WTC11 (cell line): ENCODE results near the gene ROR2. TPM values are rescaled to one million over a fixed set of nuclear protein-coding genes. Genes with fewer than 3 reads are reported as not detected.

ENCODE experiments used
- ATAC-seq: fragments of 200-7000 bp; cut with Tn5 transposase; 2 replicates; pipeline ENCODE4 v1.10.0; 2021; ENCODE audit warnings: mild to moderate bottlenecking, moderate library complexity
- CTCF ChIA-PET: fragments of 300-600 bp; sonication (Branson Sonifier 250); formaldehyde crosslinking; loops from one replicate; lab custom pipeline; 2021; ENCODE audit warnings: antibody characterized with exemption; lab: Charles Lee
- POLR2A ChIA-PET: fragments of 350-600 bp; sonication (Branson Sonifier 250); formaldehyde crosslinking; loops from one replicate; lab custom pipeline; 2021; ENCODE audit warnings: antibody characterized with exemption; lab: Charles Lee
- DNase-seq: peaks from one replicate; pipeline ENCODE4 v3.0.0; 2021; ENCODE audit warnings: low spot score
- H3K27ac Mint-ChIP-seq: 2 replicates; pipeline ENCODE4 v1.8.0; 2021; ENCODE audit warnings: mixed read lengths
- H3K27me3 Mint-ChIP-seq: 2 replicates; pipeline ENCODE4 v1.8.0; 2021; ENCODE audit warnings: low read depth, mild to moderate bottlenecking, moderate library complexity, mixed read lengths
- H3K36me3 Mint-ChIP-seq: 2 replicates; pipeline ENCODE4 v1.8.0; 2021; ENCODE audit warnings: mixed read lengths
- H3K4me1 Mint-ChIP-seq: 2 replicates; pipeline ENCODE4 v1.8.0; 2022; ENCODE audit warnings: mixed read lengths
- H3K4me3 Mint-ChIP-seq: 2 replicates; pipeline ENCODE4 v1.8.0; 2021; ENCODE audit warnings: mild to moderate bottlenecking, moderate library complexity, mixed read lengths
- H3K9me3 Mint-ChIP-seq: 2 replicates; pipeline ENCODE4 v1.8.0; 2021; ENCODE audit warnings: mixed read lengths
- CBFB ChIP-seq: sonication (generic); formaldehyde crosslinking; IDR thresholded peaks from 2 replicates; pipeline ENCODE4 v1.8.1; 2022; ENCODE audit warnings: mild to moderate bottlenecking, low read depth, missing genetic modification reagents
- EMX1 ChIP-seq: fragments of 250-450 bp; sonication (Bioruptor Pico); IDR thresholded peaks from 2 replicates; pipeline ENCODE4 v1.8.0; 2021; ENCODE audit warnings: mild to moderate bottlenecking
- ESRRA ChIP-seq: sonication (generic); formaldehyde crosslinking; IDR thresholded peaks from 2 replicates; pipeline ENCODE4 v1.8.1; 2022; ENCODE audit warnings: mild to moderate bottlenecking, missing genetic modification reagents, borderline replicate concordance
- FOXJ3 ChIP-seq: sonication (generic); formaldehyde crosslinking; IDR thresholded peaks from 2 replicates; pipeline ENCODE4 v1.9.0; 2021; ENCODE audit warnings: missing genetic modification reagents, mild to moderate bottlenecking, borderline replicate concordance
- FOXK1 ChIP-seq: sonication (generic); formaldehyde crosslinking; IDR thresholded peaks from 2 replicates; pipeline ENCODE4 v1.8.0; 2022; ENCODE audit warnings: mild to moderate bottlenecking, moderate library complexity, missing genetic modification reagents
- GRHL2 ChIP-seq: fragments of 250-450 bp; sonication (Bioruptor Pico); IDR thresholded peaks from 2 replicates; pipeline ENCODE4 v1.8.0; 2022; ENCODE audit warnings: mild to moderate bottlenecking, moderate library complexity; ENCODE audit not compliant: insufficient replicate concordance, severe bottlenecking
- JAZF1 ChIP-seq: fragments of 250-450 bp; sonication (Bioruptor Pico); IDR thresholded peaks from 2 replicates; pipeline ENCODE4 v1.9.0; 2021; ENCODE audit warnings: moderate library complexity, mild to moderate bottlenecking, inconsistent platforms
- MYBL2 ChIP-seq: sonication (generic); formaldehyde crosslinking; IDR thresholded peaks from 2 replicates; pipeline ENCODE4 v1.8.1; 2023; ENCODE audit warnings: mild to moderate bottlenecking, moderate library complexity, missing genetic modification reagents
- NFE2L1 ChIP-seq: sonication (generic); formaldehyde crosslinking; IDR thresholded peaks from 2 replicates; pipeline ENCODE4 v1.8.1; 2023; ENCODE audit warnings: missing genetic modification reagents
- TCF7 ChIP-seq: sonication (generic); formaldehyde crosslinking; IDR thresholded peaks from 2 replicates; pipeline ENCODE4 v1.8.0; 2022; ENCODE audit warnings: mild to moderate bottlenecking, low read depth, missing genetic modification reagents, moderate library complexity
- ZBTB21 ChIP-seq: sonication (generic); formaldehyde crosslinking; IDR thresholded peaks from 2 replicates; pipeline ENCODE4 v1.8.1; 2023; ENCODE audit warnings: mild to moderate bottlenecking, missing genetic modification reagents, borderline replicate concordance
- ZNF121 ChIP-seq: sonication (generic); formaldehyde crosslinking; IDR thresholded peaks from 2 replicates; pipeline ENCODE4 v1.8.0; 2023; ENCODE audit warnings: missing genetic modification reagents
- ZNF219 ChIP-seq: sonication (generic); formaldehyde crosslinking; IDR thresholded peaks from 2 replicates; pipeline ENCODE4 v1.8.0; 2023; ENCODE audit warnings: missing genetic modification reagents, mild to moderate bottlenecking, borderline replicate concordance
- ZNF263 ChIP-seq: sonication (generic); formaldehyde crosslinking; IDR thresholded peaks from 2 replicates; pipeline ENCODE4 v1.8.1; 2022; ENCODE audit warnings: low read depth, mild to moderate bottlenecking, moderate library complexity, missing genetic modification reagents
- ZNF416 ChIP-seq: fragments of 250-450 bp; sonication (Bioruptor Pico); IDR thresholded peaks from 2 replicates; pipeline ENCODE4 v1.9.0; 2021; ENCODE audit warnings: mild to moderate bottlenecking, inconsistent platforms
- total RNA-seq: library from RNA; stranded (reverse); gene quantifications from 3 replicates; pipeline ENCODE4 v1.2.3, GENCODE V29; 2021
- TF ChIP-seq, protein P1 (sequence below): sonication (generic); formaldehyde crosslinking; IDR thresholded peaks from 2 replicates; pipeline ENCODE4 v1.8.1; 2022; ENCODE audit warnings: mild to moderate bottlenecking, moderate library complexity, missing genetic modification reagents
- TF ChIP-seq, protein P2 (sequence below): fragments of 250-450 bp; sonication (Bioruptor Pico); IDR thresholded peaks from 2 replicates; pipeline ENCODE4 v1.9.0; 2021; ENCODE audit warnings: moderate library complexity, mild to moderate bottlenecking, inconsistent platforms, borderline replicate concordance
- TF ChIP-seq, protein P3 (sequence below): sonication (generic); formaldehyde crosslinking; IDR thresholded peaks from 2 replicates; pipeline ENCODE4 v1.8.1; 2023; ENCODE audit warnings: mild to moderate bottlenecking, missing genetic modification reagents, moderate library complexity
- TF ChIP-seq, protein P4 (sequence below): sonication (generic); formaldehyde crosslinking; IDR thresholded peaks from 2 replicates; pipeline ENCODE4 v1.8.0; 2022; ENCODE audit warnings: mild to moderate bottlenecking, missing genetic modification reagents
- TF ChIP-seq, protein P5 (sequence below): sonication (generic); formaldehyde crosslinking; IDR thresholded peaks from 2 replicates; pipeline ENCODE4 v1.8.1; 2023; ENCODE audit warnings: mild to moderate bottlenecking, missing genetic modification reagents, moderate library complexity
- TF ChIP-seq, protein P6 (sequence below): fragments of 250-450 bp; sonication (Bioruptor Pico); IDR thresholded peaks from 2 replicates; pipeline ENCODE4 v1.9.0; 2021; ENCODE audit warnings: mild to moderate bottlenecking, borderline replicate concordance
- TF ChIP-seq, protein P7 (sequence below): fragments of 200-600 bp; IDR thresholded peaks from 2 replicates; pipeline ENCODE4 v1.8.0; 2022; ENCODE audit warnings: antibody characterized with exemption

Gene ROR2
- total RNA-seq, 1 experiment from 2014 or later: 19.8 TPM

DNA sequence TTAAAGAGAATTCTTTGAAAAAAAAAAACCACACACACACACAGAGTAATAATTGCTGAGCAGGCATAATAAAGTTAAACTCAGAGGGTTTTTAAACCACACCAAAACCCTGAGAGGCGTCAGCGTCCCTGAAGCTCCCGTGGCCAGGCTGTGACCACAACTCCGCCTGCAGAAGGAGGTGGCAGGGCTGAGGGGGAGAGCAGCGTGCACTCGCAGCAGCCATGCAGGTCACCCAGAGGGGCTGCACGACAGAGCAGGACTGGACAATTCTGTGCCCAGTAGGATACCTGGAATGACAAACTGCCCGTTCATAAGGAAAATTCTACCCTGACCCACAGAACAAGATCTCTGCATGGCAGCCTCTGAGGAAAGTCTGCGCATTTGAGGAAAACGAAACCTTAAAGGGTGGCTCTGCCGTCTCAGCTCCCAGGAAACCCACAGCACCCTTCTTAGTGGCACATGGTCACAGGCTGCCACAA is 44.0 kb downstream of the ROR2 start:
- ATAC-seq: peak; percentile 53; the same call in 1 of the 2 replicates
- H3K4me3 Mint-ChIP-seq: no peak overlapping the region

DNA sequence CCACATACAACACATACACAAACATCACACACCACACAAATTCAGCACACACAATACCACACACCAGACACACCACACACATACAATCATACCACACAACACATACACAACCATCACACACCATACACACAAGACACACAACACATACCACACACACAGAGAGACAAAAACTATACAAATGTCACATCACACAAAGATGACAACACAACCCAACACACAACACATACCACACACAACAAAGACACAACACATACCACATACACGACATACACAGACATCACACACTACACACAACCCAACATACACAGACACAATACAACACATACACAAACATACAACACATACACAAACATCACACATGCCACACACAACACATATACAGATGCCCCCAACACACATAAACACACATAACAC is 44.8 kb downstream of the ROR2 start:
- no peak for DNase-seq
- Mint-ChIP-seq H3K4me3 (no peak overlapping the region), H3K4me1 (peaks cover 59% of the 10 kb centered on the region), H3K36me3 (no peaks in the 10 kb centered on the region), H3K9me3 (no peaks in the 10 kb centered on the region), H3K27me3 (peaks cover 18% of the 10 kb centered on the region), H3K27ac (no peak overlapping the region)
- ChIA-PET POLR2A (no interaction called here), CTCF (interaction anchor here (1.3 to 1.6 kb wide), 2 partner anchors 49 to 147 kb away, joined by 4 to 6 read pairs; no protein-coding TSS in a partner anchor)
- no peak for ATAC-seq
- TF ChIP-seq, protein P1, sequence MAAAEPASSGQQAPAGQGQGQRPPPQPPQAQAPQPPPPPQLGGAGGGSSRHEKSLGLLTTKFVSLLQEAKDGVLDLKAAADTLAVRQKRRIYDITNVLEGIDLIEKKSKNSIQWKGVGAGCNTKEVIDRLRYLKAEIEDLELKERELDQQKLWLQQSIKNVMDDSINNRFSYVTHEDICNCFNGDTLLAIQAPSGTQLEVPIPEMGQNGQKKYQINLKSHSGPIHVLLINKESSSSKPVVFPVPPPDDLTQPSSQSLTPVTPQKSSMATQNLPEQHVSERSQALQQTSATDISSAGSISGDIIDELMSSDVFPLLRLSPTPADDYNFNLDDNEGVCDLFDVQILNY (CRISPR knock-in tag): no peak
- TF ChIP-seq GRHL2 (no peak), TCF7 (CRISPR knock-in tag) (no peak), FOXK1 (CRISPR knock-in tag) (no peak), ZNF219 (CRISPR knock-in tag) (no peak), ESRRA (CRISPR knock-in tag) (no peak), MYBL2 (CRISPR knock-in tag) (no peak), ZNF263 (no peak), FOXJ3 (no peak), ZNF416 (no peak)
- TF ChIP-seq, protein P2, sequence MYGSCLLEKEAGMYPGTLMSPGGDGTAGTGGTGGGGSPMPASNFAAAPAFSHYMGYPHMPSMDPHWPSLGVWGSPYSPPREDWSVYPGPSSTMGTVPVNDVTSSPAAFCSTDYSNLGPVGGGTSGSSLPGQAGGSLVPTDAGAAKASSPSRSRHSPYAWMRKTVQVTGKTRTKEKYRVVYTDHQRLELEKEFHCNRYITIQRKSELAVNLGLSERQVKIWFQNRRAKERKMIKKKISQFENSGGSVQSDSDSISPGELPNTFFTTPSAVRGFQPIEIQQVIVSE: no peak

More for the DNA sequence above, 44.0 kb downstream of the ROR2 start:
- DNase-seq: no peak
- TF ChIP-seq EMX1 (CRISPR knock-in tag): no peak
- TF ChIP-seq JAZF1 (CRISPR knock-in tag): no peak
- TF ChIP-seq CBFB (CRISPR knock-in tag): no peak
- TF ChIP-seq TCF7 (CRISPR knock-in tag): no peak
- no peak for TF ChIP-seq ZBTB21 (CRISPR knock-in tag)
- TF ChIP-seq, protein P3, sequence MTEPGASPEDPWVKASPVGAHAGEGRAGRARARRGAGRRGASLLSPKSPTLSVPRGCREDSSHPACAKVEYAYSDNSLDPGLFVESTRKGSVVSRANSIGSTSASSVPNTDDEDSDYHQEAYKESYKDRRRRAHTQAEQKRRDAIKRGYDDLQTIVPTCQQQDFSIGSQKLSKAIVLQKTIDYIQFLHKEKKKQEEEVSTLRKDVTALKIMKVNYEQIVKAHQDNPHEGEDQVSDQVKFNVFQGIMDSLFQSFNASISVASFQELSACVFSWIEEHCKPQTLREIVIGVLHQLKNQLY (CRISPR knock-in tag): no peak
- TF ChIP-seq, protein P4, sequence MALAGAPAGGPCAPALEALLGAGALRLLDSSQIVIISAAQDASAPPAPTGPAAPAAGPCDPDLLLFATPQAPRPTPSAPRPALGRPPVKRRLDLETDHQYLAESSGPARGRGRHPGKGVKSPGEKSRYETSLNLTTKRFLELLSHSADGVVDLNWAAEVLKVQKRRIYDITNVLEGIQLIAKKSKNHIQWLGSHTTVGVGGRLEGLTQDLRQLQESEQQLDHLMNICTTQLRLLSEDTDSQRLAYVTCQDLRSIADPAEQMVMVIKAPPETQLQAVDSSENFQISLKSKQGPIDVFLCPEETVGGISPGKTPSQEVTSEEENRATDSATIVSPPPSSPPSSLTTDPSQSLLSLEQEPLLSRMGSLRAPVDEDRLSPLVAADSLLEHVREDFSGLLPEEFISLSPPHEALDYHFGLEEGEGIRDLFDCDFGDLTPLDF (CRISPR knock-in tag): no peak
- TF ChIP-seq, protein P5, sequence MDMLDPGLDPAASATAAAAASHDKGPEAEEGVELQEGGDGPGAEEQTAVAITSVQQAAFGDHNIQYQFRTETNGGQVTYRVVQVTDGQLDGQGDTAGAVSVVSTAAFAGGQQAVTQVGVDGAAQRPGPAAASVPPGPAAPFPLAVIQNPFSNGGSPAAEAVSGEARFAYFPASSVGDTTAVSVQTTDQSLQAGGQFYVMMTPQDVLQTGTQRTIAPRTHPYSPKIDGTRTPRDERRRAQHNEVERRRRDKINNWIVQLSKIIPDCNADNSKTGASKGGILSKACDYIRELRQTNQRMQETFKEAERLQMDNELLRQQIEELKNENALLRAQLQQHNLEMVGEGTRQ (CRISPR knock-in tag): no peak
- TF ChIP-seq, protein P6, sequence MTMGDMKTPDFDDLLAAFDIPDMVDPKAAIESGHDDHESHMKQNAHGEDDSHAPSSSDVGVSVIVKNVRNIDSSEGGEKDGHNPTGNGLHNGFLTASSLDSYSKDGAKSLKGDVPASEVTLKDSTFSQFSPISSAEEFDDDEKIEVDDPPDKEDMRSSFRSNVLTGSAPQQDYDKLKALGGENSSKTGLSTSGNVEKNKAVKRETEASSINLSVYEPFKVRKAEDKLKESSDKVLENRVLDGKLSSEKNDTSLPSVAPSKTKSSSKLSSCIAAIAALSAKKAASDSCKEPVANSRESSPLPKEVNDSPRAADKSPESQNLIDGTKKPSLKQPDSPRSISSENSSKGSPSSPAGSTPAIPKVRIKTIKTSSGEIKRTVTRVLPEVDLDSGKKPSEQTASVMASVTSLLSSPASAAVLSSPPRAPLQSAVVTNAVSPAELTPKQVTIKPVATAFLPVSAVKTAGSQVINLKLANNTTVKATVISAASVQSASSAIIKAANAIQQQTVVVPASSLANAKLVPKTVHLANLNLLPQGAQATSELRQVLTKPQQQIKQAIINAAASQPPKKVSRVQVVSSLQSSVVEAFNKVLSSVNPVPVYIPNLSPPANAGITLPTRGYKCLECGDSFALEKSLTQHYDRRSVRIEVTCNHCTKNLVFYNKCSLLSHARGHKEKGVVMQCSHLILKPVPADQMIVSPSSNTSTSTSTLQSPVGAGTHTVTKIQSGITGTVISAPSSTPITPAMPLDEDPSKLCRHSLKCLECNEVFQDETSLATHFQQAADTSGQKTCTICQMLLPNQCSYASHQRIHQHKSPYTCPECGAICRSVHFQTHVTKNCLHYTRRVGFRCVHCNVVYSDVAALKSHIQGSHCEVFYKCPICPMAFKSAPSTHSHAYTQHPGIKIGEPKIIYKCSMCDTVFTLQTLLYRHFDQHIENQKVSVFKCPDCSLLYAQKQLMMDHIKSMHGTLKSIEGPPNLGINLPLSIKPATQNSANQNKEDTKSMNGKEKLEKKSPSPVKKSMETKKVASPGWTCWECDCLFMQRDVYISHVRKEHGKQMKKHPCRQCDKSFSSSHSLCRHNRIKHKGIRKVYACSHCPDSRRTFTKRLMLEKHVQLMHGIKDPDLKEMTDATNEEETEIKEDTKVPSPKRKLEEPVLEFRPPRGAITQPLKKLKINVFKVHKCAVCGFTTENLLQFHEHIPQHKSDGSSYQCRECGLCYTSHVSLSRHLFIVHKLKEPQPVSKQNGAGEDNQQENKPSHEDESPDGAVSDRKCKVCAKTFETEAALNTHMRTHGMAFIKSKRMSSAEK (CRISPR knock-in tag): no peak
- TF ChIP-seq, protein P7, sequence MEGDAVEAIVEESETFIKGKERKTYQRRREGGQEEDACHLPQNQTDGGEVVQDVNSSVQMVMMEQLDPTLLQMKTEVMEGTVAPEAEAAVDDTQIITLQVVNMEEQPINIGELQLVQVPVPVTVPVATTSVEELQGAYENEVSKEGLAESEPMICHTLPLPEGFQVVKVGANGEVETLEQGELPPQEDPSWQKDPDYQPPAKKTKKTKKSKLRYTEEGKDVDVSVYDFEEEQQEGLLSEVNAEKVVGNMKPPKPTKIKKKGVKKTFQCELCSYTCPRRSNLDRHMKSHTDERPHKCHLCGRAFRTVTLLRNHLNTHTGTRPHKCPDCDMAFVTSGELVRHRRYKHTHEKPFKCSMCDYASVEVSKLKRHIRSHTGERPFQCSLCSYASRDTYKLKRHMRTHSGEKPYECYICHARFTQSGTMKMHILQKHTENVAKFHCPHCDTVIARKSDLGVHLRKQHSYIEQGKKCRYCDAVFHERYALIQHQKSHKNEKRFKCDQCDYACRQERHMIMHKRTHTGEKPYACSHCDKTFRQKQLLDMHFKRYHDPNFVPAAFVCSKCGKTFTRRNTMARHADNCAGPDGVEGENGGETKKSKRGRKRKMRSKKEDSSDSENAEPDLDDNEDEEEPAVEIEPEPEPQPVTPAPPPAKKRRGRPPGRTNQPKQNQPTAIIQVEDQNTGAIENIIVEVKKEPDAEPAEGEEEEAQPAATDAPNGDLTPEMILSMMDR: no peak
- no peak for TF ChIP-seq ZNF121 (CRISPR knock-in tag)
- TF ChIP-seq NFE2L1 (CRISPR knock-in tag): no peak
- H3K9me3 Mint-ChIP-seq: no peaks in the 10 kb centered on the region
- H3K27ac Mint-ChIP-seq: no peak overlapping the region
- no peaks in the 10 kb centered on the region for H3K36me3 Mint-ChIP-seq
- CTCF ChIA-PET: interaction anchor here (1.3 to 1.6 kb wide), 2 partner anchors 49 to 148 kb away, joined by 4 to 6 read pairs; no protein-coding TSS in a partner anchor
- peaks cover 54% of the 10 kb centered on the region for H3K4me1 Mint-ChIP-seq
- POLR2A ChIA-PET: no interaction called here
- peaks cover 18% of the 10 kb centered on the region for H3K27me3 Mint-ChIP-seq
